Measurements from ENCODE around the gene TMEM132D.

TMEM132D gene

GRCh38 chr12:129184127-129184928, 719.5 kb downstream of the TMEM132D start:
- TF ChIP-seq CTCF (IDR thresholded peaks at IDR 0.05; ENCODE audit: extremely low read depth, missing control alignments), result no peak
- DNase-seq (ENCODE audit: low spot score), result no peak

DNA sequence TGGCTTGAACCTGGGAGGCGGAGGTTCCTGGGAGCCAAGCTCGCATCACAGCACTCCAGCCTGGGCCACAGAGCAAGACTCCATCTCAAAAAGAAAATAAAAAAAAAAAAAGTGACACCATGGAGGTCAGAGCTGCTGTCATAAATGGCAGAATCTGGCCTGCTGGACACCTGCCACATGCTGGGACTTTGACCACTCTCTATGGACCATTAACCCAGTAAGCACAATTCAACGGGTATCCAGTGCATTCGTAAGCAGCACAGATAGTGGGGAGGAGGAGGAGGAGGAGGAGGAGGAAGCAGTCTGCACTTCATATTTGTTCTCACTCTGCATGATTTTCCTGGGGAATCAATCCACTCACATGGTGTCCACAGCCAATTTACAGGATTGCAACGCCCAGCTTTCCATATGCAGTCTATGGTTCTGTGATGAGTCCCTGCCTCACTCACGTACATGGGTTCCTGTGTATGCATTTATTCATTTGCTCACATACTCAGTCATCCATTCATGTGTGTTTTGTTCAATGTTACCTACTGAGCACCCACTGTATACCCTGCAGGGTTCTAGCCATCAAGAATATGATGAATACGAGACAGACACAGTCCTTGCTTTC, 723.8 kb downstream of the TMEM132D start:
- DNase-seq (ENCODE audit: low spot score), result no peak
- no peak for TF ChIP-seq CTCF (IDR thresholded peaks at IDR 0.05; ENCODE audit: extremely low read depth, missing control alignments)

GRCh38 chr12:129169928-129170327, 733.9 kb downstream of the TMEM132D start:
- no peak for TF ChIP-seq CTCF (IDR thresholded peaks at IDR 0.05; ENCODE audit: extremely low read depth, missing control alignments)

DNA sequence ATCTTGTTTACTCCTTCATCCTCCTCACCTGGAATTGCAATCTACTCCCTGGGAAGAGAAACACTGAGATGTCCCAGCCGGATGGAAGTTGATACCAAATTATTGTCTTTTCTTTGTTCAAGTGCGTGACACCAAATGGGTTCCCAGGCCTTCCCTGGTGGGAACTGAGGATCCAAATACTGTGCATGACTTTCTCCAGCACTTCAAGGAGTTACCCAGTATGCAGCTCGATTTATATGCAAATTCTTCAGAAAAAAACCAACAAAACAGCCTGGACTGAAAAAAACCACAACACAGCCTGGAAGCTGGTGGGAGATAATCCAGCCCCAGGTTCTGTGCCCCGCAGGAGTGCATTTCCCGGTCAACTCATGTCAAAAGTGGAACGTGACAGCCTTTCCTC, 740.0 kb downstream of the TMEM132D start:
- no peak for DNase-seq (ENCODE audit: low spot score)
- no peak for TF ChIP-seq CTCF (IDR thresholded peaks at IDR 0.05; ENCODE audit: extremely low read depth, missing control alignments)

More at GRCh38 chr12:129169928-129170327, 733.9 kb downstream of the TMEM132D start:
- no peak for DNase-seq (ENCODE audit: low spot score)

- DNase-seq (ENCODE audit: low spot score), result no peak
- TF ChIP-seq CTCF (IDR thresholded peaks at IDR 0.05; ENCODE audit: extremely low read depth, missing control alignments), result no peak
Measured at GRCh38 chr12:129163461-129163860, 740.4 kb downstream of the TMEM132D start.

- no peak for DNase-seq (ENCODE audit: low spot score)
- no peak for TF ChIP-seq CTCF (IDR thresholded peaks at IDR 0.05; ENCODE audit: extremely low read depth, missing control alignments)
Measured at GRCh38 chr12:129162805-129163204, 741.0 kb downstream of the TMEM132D start.

DNA sequence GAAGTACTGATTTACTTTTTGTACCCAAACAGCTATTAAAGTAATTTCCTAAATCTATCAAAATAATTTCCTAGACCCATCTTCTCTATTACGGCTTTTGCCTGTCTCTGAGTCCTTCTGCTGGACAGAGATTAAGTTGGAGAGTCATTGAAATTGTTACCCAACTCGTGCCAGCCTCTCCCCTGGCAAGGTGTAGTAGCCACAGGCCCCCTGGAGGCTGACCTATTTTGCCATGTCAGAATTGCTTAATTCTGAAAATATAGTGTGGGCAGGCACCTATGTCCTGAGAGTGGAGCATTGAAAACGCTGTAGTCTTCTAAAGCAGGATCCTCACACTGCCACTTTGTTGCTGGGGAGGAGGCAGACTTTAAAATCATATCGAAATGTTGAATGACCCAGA, 742.3 kb downstream of the TMEM132D start:
- DNase-seq (ENCODE audit: low spot score), result no peak
- TF ChIP-seq CTCF (IDR thresholded peaks at IDR 0.05; ENCODE audit: extremely low read depth, missing control alignments), result no peak

All from GM20000 (cell line).